H9 (cell line): ENCODE data around the gene CCDC91. TPM values are rescaled to one million over a fixed set of nuclear protein-coding genes. Genes with fewer than 3 reads are reported as not detected.

Experiments used
- DNase-seq: peaks from one replicate; pipeline ENCODE4 v3.0.0-alpha.2; 2017
- H2AFZ ChIP-seq: one replicate; pipeline ENCODE4 v1.6.1; 2013; ENCODE audit warnings: mild to moderate bottlenecking, low read length, control low read depth, moderate library complexity
- H2AK5ac ChIP-seq: 2 replicates; pipeline ENCODE4 v1.6.1; 2013; ENCODE audit warnings: low read length, control low read depth, mixed read lengths; ENCODE audit not compliant: insufficient read length
- H2BK120ac ChIP-seq: one replicate; pipeline ENCODE4 v1.6.1; 2013; ENCODE audit warnings: low read depth, mild to moderate bottlenecking, low read length, control low read depth, inconsistent platforms; ENCODE audit not compliant: poor library complexity, severe bottlenecking
- H2BK12ac ChIP-seq: 2 replicates; pipeline ENCODE4 v1.6.1; 2013; ENCODE audit warnings: low read length, control low read depth, mixed read lengths, low read depth; ENCODE audit not compliant: insufficient read length
- H2BK15ac ChIP-seq: 2 replicates; pipeline ENCODE4 v1.6.1; 2013; ENCODE audit warnings: low read depth, low read length, control low read depth
- H2BK20ac ChIP-seq: one replicate; pipeline ENCODE4 v1.6.1; 2013; ENCODE audit warnings: low read depth, mild to moderate bottlenecking, low read length, control low read depth, inconsistent platforms; ENCODE audit not compliant: poor library complexity, severe bottlenecking
- H2BK5ac ChIP-seq: 2 replicates; pipeline ENCODE4 v1.6.1; 2013; ENCODE audit warnings: low read length, control low read depth, mixed read lengths; ENCODE audit not compliant: insufficient read length
- H3K14ac ChIP-seq: 2 replicates; pipeline ENCODE4 v1.6.1; 2013; ENCODE audit warnings: low read length, control low read depth; ENCODE audit not compliant: insufficient read depth
- H3K18ac ChIP-seq: 2 replicates; pipeline ENCODE4 v1.6.1; 2013; ENCODE audit warnings: low read depth, mild to moderate bottlenecking, mixed read lengths, low read length, control low read depth; ENCODE audit not compliant: insufficient read length
- H3K23ac ChIP-seq: 2 replicates; pipeline ENCODE4 v1.6.1; 2013; ENCODE audit warnings: low read length, control low read depth, mixed read lengths, low read depth; ENCODE audit not compliant: insufficient read length
- H3K23me2 ChIP-seq: 2 replicates; pipeline ENCODE4 v1.6.1; 2013; ENCODE audit warnings: low read depth, mild to moderate bottlenecking, mixed read lengths, low read length, control low read depth; ENCODE audit not compliant: insufficient read length, poor library complexity, severe bottlenecking
- H3K27ac ChIP-seq: 2 replicates; pipeline ENCODE4 v1.5.1; 2013; ENCODE audit warnings: low read length, control low read depth, mixed read lengths, low read depth; ENCODE audit not compliant: insufficient read length
- H3K27me3 ChIP-seq: 2 replicates; pipeline ENCODE4 v1.6.1; 2013; ENCODE audit warnings: low read length, control low read depth, inconsistent platforms; ENCODE audit not compliant: insufficient read depth
- H3K4ac ChIP-seq: 2 replicates; pipeline ENCODE4 v1.6.1; 2013; ENCODE audit warnings: low read depth, mild to moderate bottlenecking, control low read depth, inconsistent platforms, low read length, moderate library complexity
- H3K4me1 ChIP-seq: 2 replicates; pipeline ENCODE4 v1.6.1; 2013; ENCODE audit warnings: low read length, control low read depth, inconsistent platforms; ENCODE audit not compliant: insufficient read depth
- H3K4me2 ChIP-seq: 2 replicates; pipeline ENCODE4 v1.6.1; 2013; ENCODE audit warnings: low read length, control low read depth, mixed read lengths; ENCODE audit not compliant: insufficient read length, insufficient read depth
- H3K56ac ChIP-seq: 2 replicates; pipeline ENCODE4 v1.6.1; 2013; ENCODE audit warnings: low read depth, mild to moderate bottlenecking, mixed read lengths, low read length, control low read depth; ENCODE audit not compliant: insufficient read length
- H3K79me1 ChIP-seq: 2 replicates; pipeline ENCODE4 v1.6.1; 2013; ENCODE audit warnings: low read depth, mild to moderate bottlenecking, moderate library complexity, low read length, control low read depth, inconsistent platforms; ENCODE audit not compliant: insufficient read depth, poor library complexity, severe bottlenecking
- H3K79me2 ChIP-seq: 2 replicates; pipeline ENCODE4 v1.6.1; 2013; ENCODE audit warnings: low read length, control low read depth, inconsistent platforms; ENCODE audit not compliant: insufficient read depth
- H3K9ac ChIP-seq: 2 replicates; pipeline ENCODE4 v1.6.1; 2013; ENCODE audit warnings: low read length, control low read depth, mixed read lengths; ENCODE audit not compliant: insufficient read length; ENCODE audit errors: extremely low read depth
- H3K9me3 ChIP-seq: one replicate; pipeline ENCODE4 v1.6.1; 2013; ENCODE audit warnings: low read depth, low read length, inconsistent platforms; ENCODE audit not compliant: control insufficient read depth
- H3T11ph ChIP-seq: one replicate; pipeline ENCODE4 v1.6.1; 2013; ENCODE audit warnings: mild to moderate bottlenecking, low read length, control low read depth, inconsistent platforms
- H4K20me1 ChIP-seq: one replicate; pipeline ENCODE4 v1.6.1; 2013; ENCODE audit not compliant: control insufficient read depth, insufficient read length, insufficient read depth
- H4K5ac ChIP-seq: 2 replicates; pipeline ENCODE4 v1.6.1; 2013; ENCODE audit warnings: low read depth, mild to moderate bottlenecking, mixed read lengths, low read length, control low read depth; ENCODE audit not compliant: insufficient read length
- H4K8ac ChIP-seq: replicated peaks from 2 replicates; pipeline ENCODE4 v1.6.1; 2013; ENCODE audit warnings: low read length, control low read depth, mixed read lengths, low read depth; ENCODE audit not compliant: insufficient read length
- H4K91ac ChIP-seq: 2 replicates; pipeline ENCODE4 v1.6.1; 2013; ENCODE audit warnings: low read depth, mild to moderate bottlenecking, moderate library complexity, mixed read lengths, low read length, control low read depth; ENCODE audit not compliant: insufficient read length
- H3K27ac Mint-ChIP-seq, 3 experiments: 2 replicates in 2 of 3; 3 replicates in 1 of 3; pipeline ENCODE4 v1.8.0; 2020 to 2021; ENCODE audit warnings: mixed read lengths in 3 of 3, mild to moderate bottlenecking in 1 of 3, moderate library complexity in 1 of 3
- H3K27me3 Mint-ChIP-seq: 2 replicates; pipeline ENCODE4 v1.8.0; 2021; ENCODE audit warnings: low read depth, mild to moderate bottlenecking, moderate library complexity, mixed read lengths
- H3K36me3 Mint-ChIP-seq, 3 experiments: 2 replicates in 2 of 3; 3 replicates in 1 of 3; pipeline ENCODE4 v1.8.0; 2020 to 2021; ENCODE audit warnings: low read depth in 3 of 3, mixed read lengths in 3 of 3; ENCODE audit not compliant: insufficient read depth in 1 of 3
- H3K4me1 Mint-ChIP-seq, 2 experiments: 2 replicates each; pipeline ENCODE4 v1.8.0; 2020; ENCODE audit warnings: mixed read lengths in 2 of 2
- H3K4me3 Mint-ChIP-seq, 2 experiments: 2 replicates in 1 of 2; 3 replicates in 1 of 2; pipeline ENCODE4 v1.8.0; 2020 to 2021; ENCODE audit warnings: mild to moderate bottlenecking in 2 of 2, mixed read lengths in 2 of 2, moderate library complexity in 1 of 2
- H3K9me3 Mint-ChIP-seq, 2 experiments: 2 replicates in 1 of 2; 3 replicates in 1 of 2; pipeline ENCODE4 v1.8.0; 2020; ENCODE audit warnings: mild to moderate bottlenecking in 2 of 2, mixed read lengths in 2 of 2, moderate library complexity in 1 of 2
- WGBS: extraction: QIAGEN DNeasy Blood & Tissue Kit; methylation state at CpG from one replicate; pipeline ENCODE4 v1.1.7; 2013; ENCODE audit warnings: missing lambda C conversion rate, low lambda C conversion rate, mixed read lengths; ENCODE audit not compliant: insufficient read length; ENCODE audit errors: extremely low coverage; 5-methylcytosine and 5-hydroxymethylcytosine counted together
- total RNA-seq: library from RNA; stranded (reverse); gene quantifications from 2 replicates; pipeline ENCODE4 v1.2.1, GENCODE V29; 2021
- TF ChIP-seq, protein P1 (sequence below): fragments of 200-600 bp; sonication (generic); conservative IDR thresholded peaks from 3 replicates; pipeline ENCODE4 v1.8.0; 2021; ENCODE audit warnings: antibody characterized with exemption, mild to moderate bottlenecking

Gene CCDC91
- total RNA-seq, 1 experiment from 2014 or later: 22.7 TPM

DNA sequence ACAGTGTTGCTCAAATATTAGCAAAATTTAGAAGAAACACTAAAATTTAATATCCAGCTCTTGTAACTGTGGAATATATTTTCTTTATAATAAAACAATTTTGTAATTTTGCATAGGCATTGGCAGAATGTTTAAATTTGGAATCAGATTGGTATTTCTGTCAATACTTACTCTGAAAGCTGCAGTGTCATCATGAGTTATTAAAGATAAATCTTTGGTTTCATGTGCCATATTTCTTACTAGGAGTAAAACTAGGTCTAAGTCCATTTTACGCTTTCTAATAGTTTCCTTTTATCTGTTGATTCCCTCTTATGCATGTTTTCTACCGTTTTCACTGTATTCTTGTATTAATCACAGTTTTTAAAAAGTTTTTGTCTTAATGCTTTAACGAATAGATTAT, 49.7 kb downstream of the CCDC91 start:
- no peaks in the 10 kb centered on the region for H3K4me1 ChIP-seq
- no peak overlapping the region for H2AK5ac ChIP-seq
- Mint-ChIP-seq H3K27me3 (no peaks in the 10 kb centered on the region), H3K36me3 (peaks cover 0 to 8% (median 0%) of the 10 kb centered on the region in 3 experiments; a peak in 2 of 7 replicates), H3K4me3 (no peak overlapping the region), H3K4me1 (peaks cover 4 to 10% of the 10 kb centered on the region in 2 experiments; a peak in 1 of 4 replicates), H3K9me3 (peaks cover 0 to 4% of the 10 kb centered on the region in 2 experiments; a peak in 2 of 5 replicates), H3K27ac (no peak overlapping the region)
- H2BK120ac ChIP-seq: no peak overlapping the region
- H4K8ac ChIP-seq: no peak overlapping the region
- H3T11ph ChIP-seq: no peak overlapping the region
- H4K91ac ChIP-seq: no peak overlapping the region
- no peak overlapping the region for H3K18ac ChIP-seq
- no peak overlapping the region for H2BK20ac ChIP-seq
- H2BK5ac ChIP-seq: no peak overlapping the region
- WGBS: no CpG with 5 or more reads among the region's 3 CpGs
- no peak overlapping the region for H3K4me2 ChIP-seq
- no peaks in the 10 kb centered on the region for H3K23me2 ChIP-seq
- H4K5ac ChIP-seq: no peak overlapping the region
- no peak for DNase-seq
- H3K4ac ChIP-seq: no peak overlapping the region
- H2BK15ac ChIP-seq: no peak overlapping the region
- H2BK12ac ChIP-seq: no peak overlapping the region
- no peaks in the 10 kb centered on the region for H3K79me2 ChIP-seq
- no peaks in the 10 kb centered on the region for H3K9me3 ChIP-seq
- H4K20me1 ChIP-seq: no peaks in the 10 kb centered on the region
- H2AFZ ChIP-seq: no peak overlapping the region
- H3K27ac ChIP-seq: no peak overlapping the region
- H3K23ac ChIP-seq: no peak overlapping the region
- H3K56ac ChIP-seq: no peak overlapping the region
- no peak overlapping the region for H3K14ac ChIP-seq
- H3K9ac ChIP-seq: no peak overlapping the region
- no peaks in the 10 kb centered on the region for H3K27me3 ChIP-seq
- TF ChIP-seq, protein P1, sequence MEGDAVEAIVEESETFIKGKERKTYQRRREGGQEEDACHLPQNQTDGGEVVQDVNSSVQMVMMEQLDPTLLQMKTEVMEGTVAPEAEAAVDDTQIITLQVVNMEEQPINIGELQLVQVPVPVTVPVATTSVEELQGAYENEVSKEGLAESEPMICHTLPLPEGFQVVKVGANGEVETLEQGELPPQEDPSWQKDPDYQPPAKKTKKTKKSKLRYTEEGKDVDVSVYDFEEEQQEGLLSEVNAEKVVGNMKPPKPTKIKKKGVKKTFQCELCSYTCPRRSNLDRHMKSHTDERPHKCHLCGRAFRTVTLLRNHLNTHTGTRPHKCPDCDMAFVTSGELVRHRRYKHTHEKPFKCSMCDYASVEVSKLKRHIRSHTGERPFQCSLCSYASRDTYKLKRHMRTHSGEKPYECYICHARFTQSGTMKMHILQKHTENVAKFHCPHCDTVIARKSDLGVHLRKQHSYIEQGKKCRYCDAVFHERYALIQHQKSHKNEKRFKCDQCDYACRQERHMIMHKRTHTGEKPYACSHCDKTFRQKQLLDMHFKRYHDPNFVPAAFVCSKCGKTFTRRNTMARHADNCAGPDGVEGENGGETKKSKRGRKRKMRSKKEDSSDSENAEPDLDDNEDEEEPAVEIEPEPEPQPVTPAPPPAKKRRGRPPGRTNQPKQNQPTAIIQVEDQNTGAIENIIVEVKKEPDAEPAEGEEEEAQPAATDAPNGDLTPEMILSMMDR: no peak
- no peaks in the 10 kb centered on the region for H3K79me1 ChIP-seq
